AG09319 (cell line): ENCODE measurements around the gene INS.

Experiments used
- DNase-seq: peaks from one replicate; pipeline ENCODE4 v3.0.0-alpha.2; 2010; ENCODE audit warnings: low read depth; ENCODE audit errors: extremely low read depth
- CTCF ChIP-seq: IDR thresholded peaks from 2 replicates; pipeline ENCODE4 v1.5.1; 2011; ENCODE audit warnings: low read depth, mild to moderate bottlenecking, inconsistent platforms, low read length, moderate library complexity

Gene INS

DNA sequence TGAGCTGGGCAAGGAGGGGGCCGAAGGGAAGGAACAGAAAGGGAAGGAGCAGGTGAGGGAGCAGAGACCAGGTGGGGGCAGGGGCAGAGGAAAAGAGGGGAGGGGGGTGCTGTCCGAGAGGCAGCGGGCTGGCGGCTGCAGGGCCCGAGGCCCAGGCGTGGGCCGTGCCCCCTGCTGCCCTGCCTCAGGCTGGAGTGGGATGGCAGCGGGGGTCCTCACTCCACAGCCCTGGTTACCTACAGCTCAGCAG lies 24.1 kb downstream of the INS start:
- DNase-seq, result no peak
- TF ChIP-seq CTCF, result no peak

DNA sequence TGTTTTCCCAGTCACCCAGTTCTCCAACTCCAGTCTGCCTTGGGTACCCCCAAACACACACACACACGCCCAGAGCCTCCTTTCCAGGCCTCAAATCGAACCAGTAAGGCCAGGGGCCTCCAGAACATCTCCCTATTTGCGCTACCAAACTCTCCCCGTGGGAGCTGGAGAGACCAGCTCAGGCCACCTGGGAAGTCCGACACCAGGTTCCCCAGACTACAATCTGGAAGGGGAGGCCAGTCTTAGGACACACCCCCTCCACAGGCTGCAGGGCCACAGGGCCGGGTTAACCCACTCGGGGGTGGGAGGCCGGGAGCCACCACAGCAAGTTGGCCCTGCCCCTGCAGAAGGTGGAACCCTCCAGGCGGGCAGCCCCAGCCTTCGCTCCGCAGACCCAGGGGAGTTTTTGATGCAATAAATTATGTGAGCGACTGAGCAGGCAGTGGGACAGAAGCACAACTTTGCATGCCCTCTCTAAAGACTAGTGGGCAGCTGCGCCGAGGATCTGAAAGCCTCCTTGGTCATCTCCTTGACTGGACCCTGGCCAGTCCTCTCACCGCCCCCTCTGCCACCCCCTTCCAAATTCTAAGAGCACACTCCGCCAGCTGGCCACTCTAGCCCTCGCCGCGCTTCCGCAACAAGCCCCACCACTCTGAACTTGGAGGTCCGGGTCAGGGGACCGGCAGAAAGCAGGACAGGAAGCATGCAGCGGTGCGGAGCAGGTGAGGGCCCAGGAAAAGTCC lies 24.6 kb downstream of the INS start:
- TF ChIP-seq CTCF, result no peak

DNA sequence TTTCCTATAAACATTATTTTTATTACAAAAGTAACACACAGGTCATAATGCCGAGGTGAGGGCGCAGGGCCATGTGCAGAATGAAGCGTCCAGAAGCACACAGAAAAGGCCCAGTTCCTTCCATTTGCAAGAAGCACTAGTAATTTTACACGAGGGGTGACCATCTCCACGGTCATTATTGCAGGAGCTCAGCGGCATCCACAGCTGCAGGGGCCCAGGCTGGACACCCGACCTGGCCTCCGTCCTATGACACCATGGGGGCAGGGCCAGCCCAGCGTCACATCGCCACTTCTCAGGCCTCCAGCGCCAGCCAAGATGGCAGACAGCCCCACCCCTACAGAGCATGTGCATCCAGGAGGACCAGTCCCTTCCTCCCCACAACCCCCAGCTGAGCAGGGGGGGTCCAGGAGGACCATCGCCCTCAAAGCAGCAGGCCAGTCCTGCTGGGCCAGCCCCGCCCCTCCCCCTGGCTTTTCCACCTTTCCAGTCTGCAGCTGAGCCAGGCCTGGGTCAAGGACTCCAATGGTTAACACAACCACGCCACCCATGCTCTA lies 25.3 kb downstream of the INS start:
- TF ChIP-seq CTCF, result no peak
- DNase-seq, result no peak

More for the DNA sequence above, 24.6 kb downstream of the INS start:
- DNase-seq, result no peak

GRCh38 chr11:2135018-2135569 lies 25.9 kb downstream of the INS start:
- no peak for TF ChIP-seq CTCF

GRCh38 chr11:2134022-2135010 lies 26.7 kb downstream of the INS start:
- no peak for TF ChIP-seq CTCF
- no peak for DNase-seq

More at GRCh38 chr11:2135018-2135569, 25.9 kb downstream of the INS start:
- DNase-seq, result no peak

DNA sequence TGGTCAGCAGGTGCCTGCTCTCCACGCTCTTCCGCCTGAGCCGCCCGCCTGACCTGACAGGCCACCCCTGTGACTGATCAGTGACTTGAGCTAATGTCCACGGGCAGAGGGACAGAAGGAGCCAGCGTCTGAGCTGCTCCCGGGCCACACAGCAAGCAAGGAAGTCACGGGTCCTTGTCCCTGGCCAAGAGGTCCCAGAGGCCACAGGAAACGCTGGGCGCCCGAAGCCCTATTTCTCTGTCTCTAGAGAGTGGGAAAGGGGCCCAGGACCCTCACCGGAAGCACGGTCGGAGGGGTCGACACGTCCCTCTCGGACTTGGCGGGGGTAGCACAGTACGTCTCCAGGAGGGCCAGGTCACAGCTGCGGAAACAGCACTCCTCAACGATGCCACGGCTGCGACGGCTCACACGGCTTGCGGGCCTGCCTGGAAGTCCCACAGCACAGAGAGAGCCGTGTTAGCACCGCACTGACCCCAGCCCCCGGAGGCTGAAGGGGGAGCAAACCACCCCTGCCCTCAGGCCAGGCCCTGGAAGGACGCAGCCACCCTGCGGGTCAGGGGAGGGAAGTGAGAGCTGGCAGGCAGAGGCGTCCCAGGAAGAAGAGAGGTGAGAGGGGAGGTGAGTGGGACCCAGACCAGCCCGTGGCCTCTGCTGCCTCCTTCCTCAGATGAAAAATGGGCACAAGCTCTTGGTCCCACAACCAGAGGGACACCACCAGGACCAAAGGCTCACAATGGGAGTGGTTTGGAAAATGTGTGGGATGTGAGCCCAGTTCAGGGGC lies 27.6 kb downstream of the INS start:
- no peak for TF ChIP-seq CTCF
- DNase-seq, result no peak
